OCI-LY3 (cell line): Measurements from ENCODE around the gene CPHXL.

Experiments used
- H2AFZ ChIP-seq: fragments of 200-600, 300-600 bp; shearing (Covaris generic); 2 replicates; pipeline ENCODE4 v1.6.0; 2014; ENCODE audit warnings: antibody characterized with exemption, low read depth, low read length
- H3K27ac ChIP-seq: fragments of 200-600, 300-600 bp; sonication (generic); 2 replicates; pipeline ENCODE4 v1.5.1; 2014; ENCODE audit warnings: mild to moderate bottlenecking, low read length, moderate library complexity, mixed read lengths
- H3K27me3 ChIP-seq: fragments of 200-600, 300-600 bp; sonication (generic); 2 replicates; pipeline ENCODE4 v1.6.1; 2014; ENCODE audit warnings: low read depth, low read length, mixed read lengths
- H3K36me3 ChIP-seq: fragments of 200-600, 300-600 bp; sonication (generic); replicated peaks from 2 replicates; pipeline ENCODE3; 2014; ENCODE audit warnings: low read depth, low read length, mixed read lengths
- H3K4me1 ChIP-seq: fragments of 300-600, 200-600 bp; sonication (generic); 2 replicates; pipeline ENCODE4 v1.6.1; 2014; ENCODE audit warnings: low read length, mixed read lengths
- H3K4me2 ChIP-seq: fragments of 200-600, 300-600 bp; sonication (generic); 2 replicates; pipeline ENCODE4 v1.6.1; 2014; ENCODE audit warnings: low read length, mixed read lengths
- H3K4me3 ChIP-seq: fragments of 300-600, 200-600 bp; sonication (generic); 2 replicates; pipeline ENCODE4 v1.5.1; 2014; ENCODE audit warnings: antibody characterized with exemption, mild to moderate bottlenecking, low read length, moderate library complexity
- H3K79me2 ChIP-seq: fragments of 300-600, 200-600 bp; shearing (Covaris generic); 2 replicates; pipeline ENCODE4 v1.6.1; 2014; ENCODE audit warnings: mild to moderate bottlenecking, low read length, mixed read lengths
- H3K9ac ChIP-seq: fragments of 300-600, 200-600 bp; shearing (Covaris generic); 2 replicates; pipeline ENCODE4 v1.6.0; 2014; ENCODE audit warnings: mild to moderate bottlenecking, low read length, moderate library complexity
- H3K9me3 ChIP-seq: fragments of 200-600, 300-600 bp; shearing (Covaris generic); 2 replicates; pipeline ENCODE4 v1.6.1; 2014; ENCODE audit warnings: low read length, mixed read lengths; ENCODE audit not compliant: insufficient read depth
- H4K20me1 ChIP-seq: fragments of 200-600, 300-600 bp; sonication (generic); 2 replicates; pipeline ENCODE4 v1.6.1; 2016; ENCODE audit warnings: low read length, mixed read lengths; ENCODE audit not compliant: insufficient read depth
- EZH2phosphoT487 ChIP-seq: fragments of 200-600 bp; shearing (Covaris generic); IDR thresholded peaks from 2 replicates; pipeline ENCODE4 v1.6.1; 2018; ENCODE audit warnings: antibody characterized with exemption, mixed run types, low read depth
- TF ChIP-seq, protein P1 (sequence below): fragments of 200-600, 300-600 bp; sonication (generic); IDR thresholded peaks from 2 replicates; pipeline ENCODE4 v1.5.1; 2014; ENCODE audit warnings: antibody characterized with exemption, low read length, low read depth

The CPHXL gene

GRCh38 chr16:75710344-75710743 lies 15.9 kb downstream of the CPHXL start:
- H3K4me2 ChIP-seq = no peak overlapping the region
- no peaks in the 10 kb centered on the region for H3K4me1 ChIP-seq
- no peak overlapping the region for H3K4me3 ChIP-seq
- no peak for TF ChIP-seq EZH2phosphoT487
- TF ChIP-seq, protein P1, sequence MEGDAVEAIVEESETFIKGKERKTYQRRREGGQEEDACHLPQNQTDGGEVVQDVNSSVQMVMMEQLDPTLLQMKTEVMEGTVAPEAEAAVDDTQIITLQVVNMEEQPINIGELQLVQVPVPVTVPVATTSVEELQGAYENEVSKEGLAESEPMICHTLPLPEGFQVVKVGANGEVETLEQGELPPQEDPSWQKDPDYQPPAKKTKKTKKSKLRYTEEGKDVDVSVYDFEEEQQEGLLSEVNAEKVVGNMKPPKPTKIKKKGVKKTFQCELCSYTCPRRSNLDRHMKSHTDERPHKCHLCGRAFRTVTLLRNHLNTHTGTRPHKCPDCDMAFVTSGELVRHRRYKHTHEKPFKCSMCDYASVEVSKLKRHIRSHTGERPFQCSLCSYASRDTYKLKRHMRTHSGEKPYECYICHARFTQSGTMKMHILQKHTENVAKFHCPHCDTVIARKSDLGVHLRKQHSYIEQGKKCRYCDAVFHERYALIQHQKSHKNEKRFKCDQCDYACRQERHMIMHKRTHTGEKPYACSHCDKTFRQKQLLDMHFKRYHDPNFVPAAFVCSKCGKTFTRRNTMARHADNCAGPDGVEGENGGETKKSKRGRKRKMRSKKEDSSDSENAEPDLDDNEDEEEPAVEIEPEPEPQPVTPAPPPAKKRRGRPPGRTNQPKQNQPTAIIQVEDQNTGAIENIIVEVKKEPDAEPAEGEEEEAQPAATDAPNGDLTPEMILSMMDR = no peak
- no peak overlapping the region for H3K9ac ChIP-seq
- no peaks in the 10 kb centered on the region for H3K27me3 ChIP-seq
- no peak overlapping the region for H3K27ac ChIP-seq
- H3K36me3 ChIP-seq = no peaks in the 10 kb centered on the region
- no peaks in the 10 kb centered on the region for H4K20me1 ChIP-seq
- H3K79me2 ChIP-seq = no peaks in the 10 kb centered on the region
- peaks cover 27% of the 10 kb centered on the region for H3K9me3 ChIP-seq
- no peak overlapping the region for H2AFZ ChIP-seq

DNA sequence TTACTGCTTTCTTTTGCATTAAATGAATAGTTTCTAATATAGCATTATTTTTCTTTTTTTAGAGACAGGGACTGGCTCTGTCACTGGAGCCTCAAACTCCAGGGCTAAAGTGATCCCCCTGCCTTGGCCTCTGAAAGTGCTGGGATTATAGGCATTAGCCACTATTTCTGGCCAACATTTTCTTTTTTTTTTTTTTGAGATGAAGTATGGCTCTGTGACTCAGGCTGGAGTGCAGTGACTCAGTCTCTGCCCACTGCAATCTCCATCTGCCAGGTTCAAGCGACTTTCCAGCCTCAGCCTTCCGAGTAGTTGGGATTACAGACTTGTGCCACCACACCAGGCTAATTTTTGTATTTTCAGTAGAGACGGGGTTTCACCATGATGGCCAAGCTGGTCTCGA lies 23.0 kb downstream of the CPHXL start:
- Histone ChIP-seq H3K9ac (no peak overlapping the region), H2AFZ (no peak overlapping the region), H3K27ac (no peak overlapping the region), H3K79me2 (no peaks in the 10 kb centered on the region), H3K4me1 (no peaks in the 10 kb centered on the region), H3K9me3 (no peaks in the 10 kb centered on the region), H3K36me3 (no peaks in the 10 kb centered on the region), H3K4me2 (no peak overlapping the region), H3K27me3 (no peaks in the 10 kb centered on the region), H3K4me3 (no peak overlapping the region), H4K20me1 (no peaks in the 10 kb centered on the region)
- TF ChIP-seq, protein P1 = no peak
- TF ChIP-seq EZH2phosphoT487 = no peak

GRCh38 chr16:75702242-75702641 lies 24.0 kb downstream of the CPHXL start:
- no peaks in the 10 kb centered on the region for H3K79me2 ChIP-seq
- no peaks in the 10 kb centered on the region for H3K4me1 ChIP-seq
- no peaks in the 10 kb centered on the region for H3K36me3 ChIP-seq
- no peak for TF ChIP-seq EZH2phosphoT487
- TF ChIP-seq, protein P1 = no peak
- H3K4me2 ChIP-seq = no peak overlapping the region
- no peaks in the 10 kb centered on the region for H3K27me3 ChIP-seq
- H2AFZ ChIP-seq = no peak overlapping the region
- no peak overlapping the region for H3K4me3 ChIP-seq
- no peak overlapping the region for H3K9ac ChIP-seq
- no peaks in the 10 kb centered on the region for H4K20me1 ChIP-seq
- no peak overlapping the region for H3K27ac ChIP-seq
- H3K9me3 ChIP-seq = no peaks in the 10 kb centered on the region

GRCh38 chr16:75701361-75701760 lies 24.9 kb downstream of the CPHXL start, which contains the start of gene DUXB:
Gene DUXB (minus strand): TSS chr16:75701461. CDS start chr16:75701418, 43 bp downstream.
- H3K27ac ChIP-seq = no peak within 1 kb of the TSS
- H3K4me3 ChIP-seq = no peak within 1 kb of the TSS
- no peak within 1 kb of the TSS for H3K9ac ChIP-seq
- no peak within 1 kb of the TSS for H2AFZ ChIP-seq
- TF ChIP-seq, protein P1 = no peak
- no peak for TF ChIP-seq EZH2phosphoT487
- H3K4me1 ChIP-seq = no peaks in the 10 kb centered on the region
- H3K36me3 ChIP-seq = no peaks in the 10 kb centered on the region
- H4K20me1 ChIP-seq = no peaks in the 10 kb centered on the region
- H3K27me3 ChIP-seq = no peaks in the 10 kb centered on the region
- no peaks in the 10 kb centered on the region for H3K9me3 ChIP-seq
- no peaks in the 10 kb centered on the region for H3K79me2 ChIP-seq
- no peak within 1 kb of the TSS for H3K4me2 ChIP-seq
